SK-N-SH (cell line): ENCODE measurements around the gene SERPINB3. TPM values are rescaled to one million over a fixed set of nuclear protein-coding genes. Genes with fewer than 3 reads are reported as not detected.

Source experiments
- CTCF ChIA-PET: fragments of 300-600, 350-600 bp; formaldehyde crosslinking; extraction: SDS; loops from one replicate; lab custom pipeline; 2021; lab: Yijun Ruan, JAX
- POLR2A ChIA-PET: fragments of 350-600 bp; sonication (Branson Sonifier 250); formaldehyde crosslinking; extraction: SDS; loops from one replicate; lab custom pipeline; 2020; ENCODE audit warnings: antibody characterized with exemption, inconsistent platforms; lab: Yijun Ruan, JAX
- DNase-seq: peaks from one replicate; pipeline ENCODE4 v3.0.0; 2012
- H2AFZ ChIP-seq: fragments of 200-600 bp; sonication (generic); 2 replicates; pipeline ENCODE4 v1.8.1; 2016; ENCODE audit warnings: antibody characterized with exemption, mild to moderate bottlenecking, low read depth
- H3F3A ChIP-seq: fragments of 200-600 bp; sonication (generic); replicated peaks from 2 replicates; pipeline ENCODE3; 2016; ENCODE audit warnings: antibody characterized with exemption, mild to moderate bottlenecking; ENCODE audit not compliant: insufficient read depth
- H3K27ac ChIP-seq, 2 experiments: fragments of 200-500 bp in 1 of 2; fragments of 200-600 bp in 1 of 2; sonication (Bioruptor generic) in 1 of 2; sonication (generic), shearing (Covaris generic) in 1 of 2; 2 replicates each; pipeline versions ENCODE4 v1.5.1 to v1.6.1; 2014 to 2016; ENCODE audit warnings: low read depth in 2 of 2, inconsistent platforms in 1 of 2, low read length in 1 of 2, mild to moderate bottlenecking in 1 of 2, mixed read lengths in 1 of 2
- H3K27me3 ChIP-seq: fragments of 200-600 bp; sonication (generic), shearing (Covaris generic); 2 replicates; pipeline ENCODE4 v1.6.1; 2016; ENCODE audit warnings: mixed run types; ENCODE audit not compliant: insufficient read depth
- H3K36me3 ChIP-seq, 2 experiments: fragments of 200-500 bp in 1 of 2; fragments of 200-600 bp in 1 of 2; sonication (Bioruptor generic) in 1 of 2; sonication (generic) in 1 of 2; replicated peaks in 1 of 2; 2 replicates each; pipeline versions ENCODE3 to v1.5.1; 2014 to 2016; ENCODE audit warnings: low read length in 1 of 2, mild to moderate bottlenecking in 1 of 2; ENCODE audit not compliant: insufficient read depth in 2 of 2, control insufficient read depth in 1 of 2
- H3K4me1 ChIP-seq, 2 experiments: fragments of 200-500 bp in 1 of 2; fragments of 200-600 bp in 1 of 2; sonication (Bioruptor generic) in 1 of 2; sonication (generic), shearing (Covaris generic) in 1 of 2; 2 replicates each; pipeline versions ENCODE4 v1.5.1 to v1.6.1; 2014 to 2016; ENCODE audit warnings: low read depth in 1 of 2, low read length in 1 of 2, mixed run types in 1 of 2; ENCODE audit not compliant: insufficient read depth in 2 of 2, control insufficient read depth in 1 of 2
- H3K4me2 ChIP-seq: fragments of 200-600 bp; sonication (generic), shearing (Covaris generic); 2 replicates; pipeline ENCODE4 v1.6.1; 2017; ENCODE audit warnings: mixed run types
- H3K4me3 ChIP-seq, 2 experiments: fragments of 200-500 bp in 1 of 2; fragments of 200-600 bp in 1 of 2; sonication (Bioruptor generic) in 1 of 2; sonication (generic), shearing (Covaris generic) in 1 of 2; 2 replicates each; pipeline versions ENCODE4 v1.5.1 to v1.8.1; 2014 to 2016; ENCODE audit warnings: low read depth in 2 of 2, inconsistent platforms in 1 of 2, low read length in 1 of 2, mild to moderate bottlenecking in 1 of 2, mixed read lengths in 1 of 2, moderate library complexity in 1 of 2
- H3K79me2 ChIP-seq: fragments of 200-600 bp; sonication (generic); 2 replicates; pipeline ENCODE4 v1.8.1; 2017; ENCODE audit warnings: mild to moderate bottlenecking; ENCODE audit not compliant: insufficient read depth
- H3K9ac ChIP-seq: fragments of 200-600 bp; sonication (generic); 2 replicates; pipeline ENCODE4 v1.6.1; 2017; ENCODE audit warnings: mixed run types
- H3K9me2 ChIP-seq: fragments of 200-600 bp; sonication (generic); 2 replicates; pipeline ENCODE4 v1.6.1; 2017; ENCODE audit warnings: mixed run types
- H3K9me3 ChIP-seq: fragments of 200-600 bp; sonication (generic); 2 replicates; pipeline ENCODE4 v1.6.1; 2017; ENCODE audit warnings: mixed run types, mild to moderate bottlenecking, moderate library complexity
- H4K20me1 ChIP-seq: fragments of 200-600 bp; sonication (generic); 2 replicates; pipeline ENCODE4 v1.6.1; 2017; ENCODE audit warnings: mild to moderate bottlenecking, mixed run types; ENCODE audit not compliant: insufficient read depth
- CHD2 ChIP-seq: fragments of 150-350 bp; IDR thresholded peaks from 2 replicates; pipeline ENCODE4 v1.6.1; 2018; ENCODE audit warnings: low read length; ENCODE audit not compliant: partially characterized antibody
- ELF1 ChIP-seq: IDR thresholded peaks from 2 replicates; pipeline ENCODE4 v1.4.0; 2012
- EZH2phosphoT487 ChIP-seq: fragments of 200-600 bp; sonication (generic); IDR thresholded peaks from 2 replicates; pipeline ENCODE4 v1.6.1; 2017; ENCODE audit warnings: low read depth, mixed run types, mild to moderate bottlenecking, antibody characterized with exemption, moderate library complexity, borderline replicate concordance
- FOXJ3 ChIP-seq: sonication (generic); formaldehyde crosslinking; IDR thresholded peaks from 2 replicates; pipeline ENCODE4 v1.5.1; 2020; ENCODE audit warnings: mild to moderate bottlenecking, missing genetic modification reagents
- FOXM1 ChIP-seq: IDR thresholded peaks from 2 replicates; pipeline ENCODE4 v1.4.0; 2012; ENCODE audit warnings: low read depth, mild to moderate bottlenecking
- GATA2 ChIP-seq: sonication (generic); formaldehyde crosslinking; IDR thresholded peaks from 2 replicates; pipeline ENCODE4 v1.5.0; 2020; ENCODE audit warnings: mild to moderate bottlenecking, missing genetic modification reagents
- MAX ChIP-seq: IDR thresholded peaks from 2 replicates; pipeline ENCODE4 v1.4.0; 2012; ENCODE audit warnings: low read depth
- NFIC ChIP-seq: IDR thresholded peaks from 2 replicates; pipeline ENCODE4 v1.4.0; 2012; ENCODE audit warnings: borderline replicate concordance
- PBX3 ChIP-seq: IDR thresholded peaks from 2 replicates; pipeline ENCODE4; 2012
- POLR2AphosphoS5 ChIP-seq: IDR thresholded peaks from 2 replicates; pipeline ENCODE4 v1.6.1; 2012; ENCODE audit warnings: low read depth, low read length
- REST ChIP-seq: IDR thresholded peaks from 2 replicates; pipeline ENCODE4 v1.6.1; 2012; ENCODE audit warnings: mild to moderate bottlenecking, low read depth, low read length, moderate library complexity
- RFX5 ChIP-seq: IDR thresholded peaks from 2 replicates; pipeline ENCODE4 v1.6.1; 2012; ENCODE audit warnings: mild to moderate bottlenecking, improper control_type of control experiment, low read length
- TAF1 ChIP-seq: IDR thresholded peaks from 2 replicates; pipeline ENCODE4 v1.6.1; 2012; ENCODE audit warnings: low read depth, mild to moderate bottlenecking, low read length, moderate library complexity, borderline replicate concordance
- TCF12 ChIP-seq: IDR thresholded peaks from 2 replicates; pipeline ENCODE4 v1.4.0; 2012
- USF2 ChIP-seq: fragments of 150-350 bp; IDR thresholded peaks from 2 replicates; pipeline ENCODE4 v1.6.1; 2017; ENCODE audit warnings: antibody characterized with exemption, low read length, low read depth, borderline replicate concordance
- YY1 ChIP-seq: IDR thresholded peaks from 2 replicates; pipeline ENCODE4 v1.4.0; 2012; ENCODE audit warnings: low read depth, mild to moderate bottlenecking
- ZBTB33 ChIP-seq: IDR thresholded peaks from 2 replicates; pipeline ENCODE4 v1.4.0; 2012; ENCODE audit warnings: low read depth, borderline replicate concordance
- WGBS: methylation state at CpG from one replicate; pipeline ENCODE4 v1.1.6; 2017; ENCODE audit warnings: low lambda C conversion rate; 5-methylcytosine and 5-hydroxymethylcytosine counted together
- polyA plus RNA-seq, 3 experiments: library from polyadenylated mRNA; depleted of rRNA; stranded (reverse); fragments of >200 nt; gene quantifications; 2 replicates each; pipeline ENCODE4 v1.2.3, GENCODE V29; 2012

Gene SERPINB3
- polyA plus RNA-seq, 1 of the 3 experiments (the other 2 are of a cell fraction): 0.07 TPM

- Histone ChIP-seq H3K4me1 (peaks cover 0 to 8% of the 10 kb centered on the region in 2 experiments; a peak in 1 of 4 replicates), H3K27ac (no peak overlapping the region), H3K9ac (no peak overlapping the region), H3K4me3 (no peak overlapping the region), H3K36me3 (no peaks in the 10 kb centered on the region), H3F3A (no peaks in the 10 kb centered on the region), H3K4me2 (no peak overlapping the region), H3K79me2 (no peaks in the 10 kb centered on the region), H2AFZ (no peak overlapping the region), H3K27me3 (peaks cover under 1% of the 10 kb centered on the region; the same call in 1 of the 2 replicates), H3K9me3 (no peaks in the 10 kb centered on the region), H4K20me1 (no peaks in the 10 kb centered on the region), H3K9me2 (no peaks in the 10 kb centered on the region)
- POLR2A ChIA-PET: no interaction called here
- no peak for DNase-seq
- 15% methylated on average over 5 of the region's 5 CpGs for WGBS
- TF ChIP-seq FOXJ3: no peak
- no peak for TF ChIP-seq TAF1
- no peak for TF ChIP-seq GATA2
- no peak for TF ChIP-seq FOXM1
- no peak for TF ChIP-seq PBX3
- TF ChIP-seq MAX: no peak
- no peak for TF ChIP-seq USF2
- TF ChIP-seq YY1: no peak
- no peak for TF ChIP-seq CHD2
- TF ChIP-seq RFX5: no peak
- CTCF ChIA-PET: no interaction called here
Measured at GRCh38 chr18:63679820-63680606, 18.3 kb upstream of the SERPINB3 start.

- no peak overlapping the region for H3K4me2 ChIP-seq
- no peak for TF ChIP-seq EZH2phosphoT487
- no peak for TF ChIP-seq ZBTB33
- no peak for TF ChIP-seq TCF12
- no peak for TF ChIP-seq REST
- TF ChIP-seq NFIC: no peak
- TF ChIP-seq PBX3: no peak
- no peak for TF ChIP-seq POLR2AphosphoS5
- TF ChIP-seq ELF1: no peak
Measured at GRCh38 chr18:63677500-63678225, 16.0 kb upstream of the SERPINB3 start.

More at GRCh38 chr18:63677500-63678225, 16.0 kb upstream of the SERPINB3 start:
- no peaks in the 10 kb centered on the region for H3K9me2 ChIP-seq
- no peaks in the 10 kb centered on the region for H3K79me2 ChIP-seq
- H3K9ac ChIP-seq: no peak overlapping the region
- WGBS: 35% methylated on average over 5 of the region's 5 CpGs
- DNase-seq: no peak
- H3K36me3 ChIP-seq: no peaks in the 10 kb centered on the region
- H3F3A ChIP-seq: no peaks in the 10 kb centered on the region
- H3K4me1 ChIP-seq: no peaks in the 10 kb centered on the region
- H4K20me1 ChIP-seq: no peaks in the 10 kb centered on the region
- H2AFZ ChIP-seq: no peak overlapping the region
- POLR2A ChIA-PET: no interaction called here
- H3K27me3 ChIP-seq: peaks cover 13% of the 10 kb centered on the region
- H3K27ac ChIP-seq: no peak overlapping the region
- CTCF ChIA-PET: interaction anchor here (1.2 kb wide), 1 partner anchor 11 kb away, joined by 3 read pairs; no protein-coding TSS in a partner anchor
- no peaks in the 10 kb centered on the region for H3K9me3 ChIP-seq
- H3K4me3 ChIP-seq: no peak overlapping the region
